SK-N-MC (cell line): ENCODE data around the gene ATAD3A.
"Not testable (repeated sequence)": the region's sequence is repeated elsewhere in the genome, so short reads cannot be mapped to it uniquely, and the experiment has no call there.

Experiments used
- DNase-seq: peaks from one replicate; pipeline ENCODE4 v3.0.0-alpha.2; 2011; ENCODE audit warnings: low read depth, low spot score
- H3K27ac ChIP-seq: fragments of 200-600 bp; sonication (generic); 2 replicates; pipeline ENCODE4 v1.5.1; 2016; ENCODE audit warnings: mixed run types
- H3K36me3 ChIP-seq: fragments of 200-600 bp; sonication (generic); 2 replicates; pipeline ENCODE4 v1.6.1; 2017; ENCODE audit warnings: antibody characterized with exemption, low read length, mixed read lengths; ENCODE audit not compliant: insufficient read depth
- H3K4me3 ChIP-seq: fragments of 200-600 bp; sonication (generic); 2 replicates; pipeline ENCODE4 v1.5.1; 2016
- H3K9ac ChIP-seq: fragments of 200-600 bp; sonication (generic); 2 replicates; pipeline ENCODE4 v1.8.0; 2017; ENCODE audit warnings: mixed run types, mixed read lengths; ENCODE audit not compliant: insufficient read length
- H3K9me3 ChIP-seq: fragments of 200-600 bp; sonication (generic); 2 replicates; pipeline ENCODE4 v1.6.1; 2017; ENCODE audit warnings: low read depth, mild to moderate bottlenecking, antibody characterized with exemption, low read length, moderate library complexity, mixed read lengths
- EZH2 ChIP-seq: fragments of 200-600 bp; sonication (generic); IDR thresholded peaks from one replicate; pipeline ENCODE4 v1.6.1; 2017; ENCODE audit warnings: antibody characterized with exemption
- FOXP2 ChIP-seq: optimal IDR thresholded peaks from 2 replicates; pipeline ENCODE3; 2011; ENCODE audit warnings: mild to moderate bottlenecking, moderate library complexity; ENCODE audit not compliant: insufficient read depth; ENCODE audit errors: extremely low read length, control extremely low read depth
- POLR2AphosphoS5 ChIP-seq: IDR thresholded peaks from 2 replicates; pipeline ENCODE4 v1.6.1; 2012; ENCODE audit warnings: mild to moderate bottlenecking, low read depth, low read length, borderline replicate concordance

ATAD3A gene

DNA sequence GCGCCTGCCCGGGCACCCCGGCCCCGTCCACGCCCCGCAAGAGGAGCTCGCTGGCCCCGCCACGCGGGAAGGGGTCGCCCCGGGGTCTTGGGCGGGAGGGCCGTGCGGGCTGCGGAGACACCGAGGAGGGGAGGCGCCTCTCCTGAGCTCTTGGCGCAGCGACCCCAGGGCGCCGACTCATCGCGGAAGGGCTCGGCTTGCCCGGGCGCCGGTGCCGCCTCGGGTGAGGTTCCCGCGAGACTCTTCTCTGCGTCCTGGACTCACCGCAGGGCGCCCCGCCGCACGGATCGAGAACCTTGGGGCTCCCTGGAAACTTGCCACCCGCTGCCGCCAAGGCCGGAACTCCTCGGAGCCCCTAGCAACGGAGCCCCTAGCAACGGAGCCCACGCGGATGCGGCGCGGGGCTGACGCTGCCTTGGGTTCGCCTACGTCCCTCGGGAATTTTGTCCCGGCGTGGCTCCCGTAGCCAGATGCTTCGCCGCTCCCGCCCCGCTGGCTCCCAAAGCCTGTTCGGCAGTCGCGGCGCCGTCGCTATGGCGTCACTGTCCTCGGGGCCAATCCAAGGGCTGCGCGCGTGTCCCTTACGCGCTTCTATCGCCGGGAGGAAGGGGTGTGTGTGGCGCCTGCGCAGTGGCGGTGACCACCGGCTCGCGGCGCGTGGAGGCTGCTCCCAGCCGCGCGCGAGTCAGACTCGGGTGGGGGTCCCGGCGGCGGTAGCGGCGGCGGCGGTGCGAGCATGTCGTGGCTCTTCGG, at the start of gene ATAD3A:
TSS of gene ATAD3A (plus strand) at position 630 of the 753 bp plus-strand sequence. CDS start at position 737, 107 bp downstream.
- Histone ChIP-seq H3K36me3 (no peaks in the 10 kb centered on the region; the same call in 1 of the 2 replicates), H3K4me3 (peak within 1 kb of the TSS; percentile 85), H3K9me3 (no peaks in the 10 kb centered on the region), H3K9ac (peak within 1 kb of the TSS; percentile 94), H3K27ac (peak within 1 kb of the TSS; percentile 87; the same call in 1 of the 2 replicates)
- no peak for TF ChIP-seq EZH2
- peak; percentile 80 for TF ChIP-seq POLR2AphosphoS5
- peak; percentile 76 for TF ChIP-seq FOXP2
- DNase-seq: peak; percentile 89

DNA sequence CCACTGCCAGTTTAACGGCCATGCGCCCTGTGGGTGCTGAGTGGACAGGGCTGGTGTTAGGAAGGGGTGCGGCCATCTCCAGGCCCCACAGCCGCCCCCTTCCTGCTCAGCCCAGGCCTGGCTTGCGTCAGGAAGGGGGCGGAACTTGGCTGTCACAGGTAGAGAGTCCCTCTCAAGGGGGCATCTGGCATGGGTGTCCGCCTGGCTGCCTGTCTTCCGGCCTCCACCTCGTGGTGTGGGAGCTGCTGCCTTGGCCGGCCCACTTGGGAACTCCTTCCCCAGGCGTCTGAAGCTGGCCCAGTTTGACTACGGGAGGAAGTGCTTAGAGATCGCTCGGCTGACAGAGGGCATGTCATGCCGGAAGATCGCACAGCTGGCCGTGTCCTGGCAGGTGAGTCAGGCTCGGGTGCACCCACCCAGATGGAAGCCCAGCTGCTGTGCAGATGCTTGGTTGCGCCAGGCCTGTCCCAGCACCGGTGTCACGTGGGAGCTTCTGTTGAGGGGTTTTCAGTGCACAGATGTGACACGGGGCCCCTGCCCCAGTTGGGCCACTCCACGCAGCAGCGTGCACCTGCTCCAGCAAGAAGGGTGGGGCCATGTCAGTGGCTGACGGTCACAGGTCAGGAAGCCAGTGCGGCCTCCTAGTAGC, 49.5 kb upstream of the ATAD3A start:
- Histone ChIP-seq H3K27ac (no peak overlapping the region), H3K9me3 (no peaks in the 10 kb centered on the region), H3K4me3 (no peak overlapping the region), H3K36me3 (no peaks in the 10 kb centered on the region), H3K9ac (no peak overlapping the region)
- no peak for DNase-seq
- TF ChIP-seq EZH2 (no peak), POLR2AphosphoS5 (no peak), FOXP2 (no peak)

DNA sequence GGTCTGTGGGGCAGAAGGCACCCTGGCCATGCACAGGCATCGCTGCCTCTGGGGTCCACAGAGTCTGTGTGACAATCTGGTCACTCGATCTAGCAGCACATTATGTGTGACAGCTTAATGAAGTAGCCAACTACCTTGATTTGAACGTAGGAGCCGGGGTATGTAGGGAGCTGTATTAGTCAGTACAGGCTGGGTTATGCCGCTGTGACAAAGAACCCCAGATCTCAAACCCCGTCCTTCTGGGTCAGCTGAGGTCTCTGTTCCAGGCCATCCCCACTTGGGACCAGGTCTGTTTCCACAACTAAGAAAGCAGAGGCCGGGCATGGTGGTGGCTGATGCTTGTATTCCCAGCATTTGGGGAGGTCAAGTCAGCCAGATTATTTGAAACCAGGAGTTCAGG, 48.6 kb upstream of the ATAD3A start:
- no peaks in the 10 kb centered on the region for H3K36me3 ChIP-seq
- TF ChIP-seq FOXP2 (no peak), POLR2AphosphoS5 (no peak), EZH2 (no peak)
- H3K9me3 ChIP-seq: no peaks in the 10 kb centered on the region
- H3K9ac ChIP-seq: no peak overlapping the region
- H3K27ac ChIP-seq: no peak overlapping the region
- no peak overlapping the region for H3K4me3 ChIP-seq
- no peak for DNase-seq

DNA sequence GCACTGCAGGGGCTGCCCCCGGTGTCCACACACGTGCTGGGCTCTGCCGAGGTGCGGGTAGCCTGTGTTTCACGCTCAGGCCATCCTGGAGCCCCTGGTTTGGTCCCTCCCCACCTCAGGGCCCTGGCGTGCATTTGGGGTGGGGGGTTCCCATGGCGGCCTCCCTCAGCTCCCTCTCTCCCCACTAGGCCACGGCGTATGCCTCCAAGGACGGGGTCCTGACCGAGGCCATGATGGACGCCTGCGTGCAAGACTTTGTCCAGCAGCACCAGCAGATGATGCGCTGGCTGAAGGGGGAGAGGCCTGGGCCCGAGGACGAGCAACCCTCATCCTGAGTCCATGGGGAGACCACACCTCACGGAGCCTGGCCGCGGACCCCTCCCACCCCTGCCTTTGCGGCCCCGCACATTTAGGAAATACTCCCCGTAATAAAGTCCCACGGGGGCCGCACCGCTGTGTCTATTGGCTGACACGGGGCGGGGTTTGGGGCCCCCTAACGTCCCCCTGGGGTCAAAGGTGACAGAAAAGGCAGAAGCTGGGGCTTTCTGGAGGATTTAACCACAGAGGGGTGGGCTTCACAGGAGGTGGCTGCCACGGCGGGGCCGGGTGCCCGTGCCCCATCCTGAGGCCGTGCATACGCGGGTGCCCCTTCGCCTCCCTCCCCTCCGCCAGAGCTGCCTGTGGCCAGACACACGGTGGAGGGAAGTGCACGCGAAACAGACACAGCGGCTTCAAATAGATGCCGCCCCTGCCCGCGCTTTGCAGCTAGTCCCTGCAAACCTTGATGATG, 43.6 kb upstream of the ATAD3A start:
- not testable (repeated sequence) for H3K9ac ChIP-seq, H3K9me3 ChIP-seq, H3K4me3 ChIP-seq, H3K27ac ChIP-seq, H3K36me3 ChIP-seq, DNase-seq

DNA sequence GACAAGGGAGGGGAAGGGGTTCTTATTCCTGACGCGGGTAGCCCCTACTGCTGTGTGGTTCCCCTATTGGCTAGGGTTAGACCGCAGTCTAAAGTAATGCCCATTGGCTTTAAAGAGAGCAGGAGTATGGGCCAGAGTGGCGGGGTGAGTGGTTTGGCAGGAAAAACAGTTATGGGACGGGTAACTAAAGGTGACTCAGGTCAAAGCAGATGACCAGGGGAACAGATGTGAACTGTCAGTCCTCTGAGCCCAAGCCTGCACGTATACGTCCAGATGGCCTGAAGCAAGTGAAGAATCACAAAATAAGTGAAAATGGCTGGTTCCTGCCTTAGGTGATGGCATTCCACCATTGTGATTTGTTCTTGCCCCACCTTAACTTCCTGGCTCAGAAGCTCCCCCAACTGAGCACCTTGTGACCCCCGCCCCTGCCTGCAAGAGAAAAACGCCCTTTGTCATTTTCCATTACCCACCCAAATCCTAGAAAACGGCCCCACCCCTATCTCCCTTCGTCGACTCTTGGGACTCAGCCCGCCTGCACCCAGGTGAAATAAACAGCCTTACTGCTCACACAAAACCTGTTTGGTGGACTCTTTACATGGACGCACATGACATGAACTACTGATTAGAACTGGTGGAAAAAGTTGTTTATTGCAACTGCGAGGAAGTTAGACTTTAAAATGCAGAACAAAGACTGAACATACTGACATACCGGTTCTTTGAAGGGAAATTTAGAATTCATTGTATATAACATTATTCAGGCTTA, 41.2 kb upstream of the ATAD3A start:
- DNase-seq: no peak
- Histone ChIP-seq H3K27ac (peak overlapping the region; percentile 82), H3K9me3 (no peaks in the 10 kb centered on the region), H3K9ac (peak overlapping the region; percentile 95), H3K36me3 (no peaks in the 10 kb centered on the region), H3K4me3 (peak overlapping the region; percentile 98)
- TF ChIP-seq POLR2AphosphoS5: no peak
- no peak for TF ChIP-seq EZH2
- no peak for TF ChIP-seq FOXP2

DNA sequence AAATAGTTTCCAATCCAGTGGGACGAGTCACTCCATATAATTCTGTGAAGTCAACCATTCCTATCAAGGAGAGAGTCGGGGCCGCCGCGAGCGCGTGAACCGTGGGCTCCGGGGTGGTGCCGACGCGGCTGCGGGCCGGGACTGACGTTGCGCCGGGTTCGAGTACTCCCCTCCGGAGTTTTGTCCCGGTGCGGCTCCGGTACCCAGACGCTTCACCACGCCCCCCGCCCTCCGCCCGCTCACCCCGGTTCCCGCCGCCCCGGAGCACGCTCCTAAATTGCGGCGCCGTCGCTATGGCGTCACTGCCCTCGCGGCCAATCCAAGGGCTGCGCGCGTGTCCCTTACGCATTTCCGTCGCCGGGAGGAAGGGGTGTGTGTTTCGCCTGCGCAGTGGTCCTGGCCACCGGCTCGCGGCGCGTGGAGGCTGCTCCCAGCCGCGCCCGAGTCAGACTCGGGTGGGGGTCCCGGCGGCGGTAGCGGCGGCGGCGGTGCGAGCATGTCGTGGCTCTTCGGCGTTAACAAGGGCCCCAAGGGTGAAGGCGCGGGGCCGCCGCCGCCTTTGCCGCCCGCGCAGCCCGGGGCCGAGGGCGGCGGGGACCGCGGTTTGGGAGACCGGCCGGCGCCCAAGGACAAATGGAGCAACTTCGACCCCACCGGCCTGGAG, 40.4 kb upstream of the ATAD3A start, which contains the start of gene ATAD3B:
TSS of gene ATAD3B (plus strand) at position 377 of the 664 bp plus-strand sequence. CDS start at position 497, 120 bp downstream.
- DNase-seq: peak; percentile 59
- H3K36me3 ChIP-seq: no peaks in the 10 kb centered on the region
- peak within 1 kb of the TSS; percentile 98 for H3K4me3 ChIP-seq
- TF ChIP-seq FOXP2 (no peak), POLR2AphosphoS5 (peak; percentile 88; the same call in 1 of the 2 replicates), EZH2 (no peak)
- peak within 1 kb of the TSS; percentile 95 for H3K9ac ChIP-seq
- no peaks in the 10 kb centered on the region for H3K9me3 ChIP-seq
- peak within 1 kb of the TSS; percentile 82 for H3K27ac ChIP-seq

DNA sequence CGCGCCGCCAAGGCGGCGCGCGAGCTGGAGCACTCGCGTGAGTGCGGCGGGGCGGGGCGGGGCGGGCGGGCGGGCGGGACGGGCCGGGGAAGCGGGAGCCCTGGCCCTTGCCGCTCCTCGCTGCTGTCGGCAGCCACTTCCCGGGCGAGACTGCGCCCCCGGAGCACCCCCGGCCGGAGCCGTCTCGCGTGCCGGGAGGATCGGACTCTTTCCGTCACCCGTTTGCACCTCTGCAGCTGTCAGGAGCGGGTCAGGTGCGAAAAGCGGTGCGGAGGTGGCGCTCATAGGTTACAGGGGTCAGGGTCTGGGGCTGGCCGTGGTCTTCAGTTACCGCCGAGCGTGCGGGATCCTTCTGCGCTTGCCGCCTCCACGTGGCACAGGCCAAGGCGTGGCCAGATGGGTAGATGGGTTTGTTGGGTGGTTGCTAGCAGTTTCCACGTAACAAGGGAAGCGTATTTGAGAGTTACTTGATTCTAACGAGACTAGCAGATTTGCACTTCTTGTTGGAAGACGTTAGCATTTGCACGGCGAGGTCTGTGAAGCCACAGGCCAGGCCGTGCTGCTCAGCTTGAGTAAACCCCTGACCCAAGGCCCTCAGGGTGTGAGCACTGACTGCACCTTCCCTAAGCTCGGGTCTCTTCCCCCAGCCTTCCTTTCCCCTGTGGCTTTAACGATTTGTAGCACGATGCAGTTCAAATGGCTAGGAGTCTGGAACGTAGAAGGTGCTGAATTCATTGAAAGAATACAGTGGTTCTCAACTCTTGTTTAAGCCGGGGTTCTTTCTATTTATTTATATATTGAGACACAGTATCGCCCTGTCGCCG, 39.7 kb upstream of the ATAD3A start:
- Histone ChIP-seq H3K4me3 (peak overlapping the region; percentile 75), H3K9ac (peak overlapping the region; percentile 56)
- H3K9me3 ChIP-seq, DNase-seq, H3K36me3 ChIP-seq, H3K27ac ChIP-seq: not testable (repeated sequence)

DNA sequence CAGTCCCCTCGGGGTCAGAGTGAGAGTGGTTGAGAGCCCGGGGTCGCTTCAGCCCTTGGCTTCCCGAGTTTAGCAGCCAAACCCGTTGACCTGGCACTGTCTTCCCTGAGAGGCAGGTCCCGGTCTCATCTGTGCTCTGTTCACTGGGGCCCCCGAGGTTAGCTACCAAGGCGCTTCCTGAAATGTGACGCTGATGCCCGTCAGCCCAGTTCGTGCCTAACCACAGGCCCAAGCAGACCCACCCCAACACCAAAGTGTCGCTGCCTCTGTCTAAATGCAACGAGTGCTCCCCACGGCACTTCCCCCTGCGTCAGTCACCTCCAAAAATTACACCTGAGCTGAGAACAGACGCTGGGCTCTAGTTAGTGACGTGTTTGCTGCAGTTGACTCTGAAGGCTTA, 36.0 kb upstream of the ATAD3A start:
- H3K9me3 ChIP-seq, H3K4me3 ChIP-seq, DNase-seq, H3K9ac ChIP-seq, H3K27ac ChIP-seq: not testable (repeated sequence)
- H3K36me3 ChIP-seq: peaks cover 22% of the 10 kb centered on the region; the same call in 1 of the 2 replicates
